ENCODE measurements around the gene MBTPS1. TPM values are rescaled to one million over a fixed set of nuclear protein-coding genes. Genes with fewer than 3 reads are reported as not detected.

Gene MBTPS1
- total and polyA plus RNA-seq, 2 donors from 2014 or later: 45.5 to 91.7 TPM

GRCh38 chr16:84054271-84054670, 62.5 kb downstream of the MBTPS1 start:
- Histone ChIP-seq H3K9me3 (ENCODE audit: control insufficient read depth in 2 of 3, insufficient read depth in 1 of 3, low read length in 3 of 3) (no peaks in the 10 kb centered on the region), H3K27ac (ENCODE audit: low read depth in 2 of 2, low read length in 2 of 2) (no peak overlapping the region), H3K4me3 (ENCODE audit: low read length in 3 of 3) (no peak overlapping the region), H3K4me1 (ENCODE audit: control insufficient read depth in 2 of 3, insufficient read depth in 2 of 3, low read depth in 1 of 3, low read length in 3 of 3) (no peaks in the 10 kb centered on the region), H3K27me3 (ENCODE audit: control insufficient read depth, insufficient read depth, low read length) (no peaks in the 10 kb centered on the region), H3K9ac (ENCODE audit: low read length in 3 of 3) (no peak overlapping the region), H3K36me3 (ENCODE audit: control insufficient read depth in 2 of 3, insufficient read depth in 3 of 3, low read length in 3 of 3) (peaks cover 0 to 53% (median 45%) of the 10 kb centered on the region in 3 donors)
- intact Hi-C loops (cut with DNase I): loop anchor here (10.0 kb wide), 1 partner anchor 89 kb away; the partner anchor contains the start of gene NECAB2
- FAIRE-seq (no peak), DNase-seq (peak in 1 of 5 donors; percentile 62)
- TF ChIP-seq CTCF (IDR thresholded peaks at IDR 0.05; ENCODE audit: borderline replicate concordance, extremely low read depth, insufficient read depth): no peak

- intact Hi-C loops (cut with DNase I): loop anchor here (10.0 kb wide), 1 partner anchor 88 kb away; the partner anchor contains the start of gene NECAB2
- peak in 1 of 5 donors; percentile 15 for DNase-seq
- no peaks in the 10 kb centered on the region for H3K4me1 ChIP-seq (ENCODE audit: control insufficient read depth in 2 of 3, insufficient read depth in 2 of 3, low read depth in 1 of 3, low read length in 3 of 3)
- TF ChIP-seq CTCF (IDR thresholded peaks at IDR 0.05; ENCODE audit: borderline replicate concordance, extremely low read depth, insufficient read depth): no peak
- no peak overlapping the region for H3K9ac ChIP-seq (ENCODE audit: low read length in 3 of 3)
- peaks cover 0 to 43% (median 39%) of the 10 kb centered on the region in 3 donors for H3K36me3 ChIP-seq (ENCODE audit: control insufficient read depth in 2 of 3, insufficient read depth in 3 of 3, low read length in 3 of 3)
- FAIRE-seq: no peak
- H3K4me3 ChIP-seq (ENCODE audit: low read length in 3 of 3): no peak overlapping the region
- no peaks in the 10 kb centered on the region for H3K9me3 ChIP-seq (ENCODE audit: control insufficient read depth in 2 of 3, insufficient read depth in 1 of 3, low read length in 3 of 3)
- no peak overlapping the region for H3K27ac ChIP-seq (ENCODE audit: low read depth in 2 of 2, low read length in 2 of 2)
- H3K27me3 ChIP-seq (ENCODE audit: control insufficient read depth, insufficient read depth, low read length): no peaks in the 10 kb centered on the region
Measured at GRCh38 chr16:84053237-84053636, 63.5 kb downstream of the MBTPS1 start.

GRCh38 chr16:84052071-84052622, 64.6 kb downstream of the MBTPS1 start:
- FAIRE-seq: no peak
- no peaks in the 10 kb centered on the region for H3K27me3 ChIP-seq (ENCODE audit: control insufficient read depth, insufficient read depth, low read length)
- no peak for TF ChIP-seq CTCF (IDR thresholded peaks at IDR 0.05; ENCODE audit: borderline replicate concordance, extremely low read depth, insufficient read depth)
- DNase-seq: peak in 1 of 5 donors; percentile 58
- H3K4me1 ChIP-seq (ENCODE audit: control insufficient read depth in 2 of 3, insufficient read depth in 2 of 3, low read depth in 1 of 3, low read length in 3 of 3): no peaks in the 10 kb centered on the region
- intact Hi-C loops (cut with DNase I): loop anchor here (10.0 kb wide), 1 partner anchor 87 kb away; the partner anchor contains the start of gene NECAB2
- no peak overlapping the region for H3K27ac ChIP-seq (ENCODE audit: low read depth in 2 of 2, low read length in 2 of 2)
- no peak overlapping the region for H3K9ac ChIP-seq (ENCODE audit: low read length in 3 of 3)
- H3K4me3 ChIP-seq (ENCODE audit: low read length in 3 of 3): no peak overlapping the region
- peaks cover 0 to 32% (median 32%) of the 10 kb centered on the region in 3 donors for H3K36me3 ChIP-seq (ENCODE audit: control insufficient read depth in 2 of 3, insufficient read depth in 3 of 3, low read length in 3 of 3)
- no peaks in the 10 kb centered on the region for H3K9me3 ChIP-seq (ENCODE audit: control insufficient read depth in 2 of 3, insufficient read depth in 1 of 3, low read length in 3 of 3)

Data from kidney (tissue), 14 donors.